Fibroblast of lung (primary cell): ENCODE data around the gene DLG2. TPM values are rescaled to one million over a fixed set of nuclear protein-coding genes. Genes with fewer than 3 reads are reported as not detected.

Source experiments
- DNase-seq, 2 donors: peaks; one replicate each; pipeline versions ENCODE4 v3.0.0 to v3.0.0-alpha.2; 2010; ENCODE audit warnings: low read depth in 2 of 2
- H2AFZ ChIP-seq: 2 replicates; pipeline ENCODE4 v1.5.1; 2012; ENCODE audit warnings: low read length, control low read depth, inconsistent platforms
- H3K27ac ChIP-seq: 2 replicates; pipeline ENCODE4 v1.5.1; 2011; ENCODE audit warnings: low read length, control low read depth; ENCODE audit not compliant: insufficient read depth
- H3K27me3 ChIP-seq: 2 replicates; pipeline ENCODE4 v1.5.1; 2011; ENCODE audit warnings: mild to moderate bottlenecking, low read length; ENCODE audit not compliant: control insufficient read depth, insufficient read depth
- H3K36me3 ChIP-seq: 2 replicates; pipeline ENCODE4 v1.5.1; 2011; ENCODE audit warnings: low read length; ENCODE audit not compliant: control insufficient read depth, insufficient read depth
- H3K4me1 ChIP-seq: 2 replicates; pipeline ENCODE4 v1.5.1; 2011; ENCODE audit warnings: low read length; ENCODE audit not compliant: control insufficient read depth, insufficient read depth; ENCODE audit errors: extremely low read depth
- H3K4me2 ChIP-seq: 2 replicates; pipeline ENCODE4 v1.5.1; 2011; ENCODE audit warnings: low read length, control low read depth; ENCODE audit not compliant: insufficient read depth; ENCODE audit errors: extremely low read depth
- H3K4me3 ChIP-seq, 4 experiments: fragments of 200-600 bp in 1 of 4; sonication (generic) in 1 of 4; replicated peaks in 1 of 4; 2 replicates each; pipeline ENCODE4 v1.5.1; 2011 to 2016; ENCODE audit warnings: low read length in 4 of 4, low read depth in 3 of 4, mild to moderate bottlenecking in 3 of 4, control low read depth in 2 of 4, inconsistent platforms in 1 of 4, mixed read lengths in 1 of 4; ENCODE audit not compliant: insufficient read depth in 1 of 4; ENCODE audit errors: control extremely low read depth in 1 of 4
- H3K79me2 ChIP-seq: 2 replicates; pipeline ENCODE4 v1.5.1; 2012; ENCODE audit warnings: mild to moderate bottlenecking, low read length, inconsistent platforms; ENCODE audit not compliant: control insufficient read depth, insufficient read depth
- H3K9ac ChIP-seq: 2 replicates; pipeline ENCODE4 v1.5.1; 2011; ENCODE audit warnings: mild to moderate bottlenecking, low read length, control low read depth; ENCODE audit not compliant: insufficient read depth
- H3K9me3 ChIP-seq: 2 replicates; pipeline ENCODE4 v1.5.1; 2012; ENCODE audit warnings: low read depth, low read length; ENCODE audit not compliant: control insufficient read depth, insufficient read depth
- H4K20me1 ChIP-seq: 2 replicates; pipeline ENCODE4 v1.5.1; 2011; ENCODE audit warnings: low read length; ENCODE audit not compliant: control insufficient read depth, insufficient read depth; ENCODE audit errors: extremely low read depth
- EZH2 ChIP-seq: IDR thresholded peaks from 2 replicates; pipeline ENCODE4 v1.5.1; 2012; ENCODE audit warnings: low read length, control low read depth, mild to moderate bottlenecking; ENCODE audit errors: missing control alignments
- polyA plus RNA-seq, 2 donors: library from polyadenylated mRNA; depleted of rRNA in 1 of 2; stranded (reverse) in 1 of 2; unstranded in 1 of 2; fragments of >200 nt; gene quantifications; 2 replicates each; pipeline ENCODE4 v1.2.1, GENCODE V29; 2011 to 2012; ENCODE audit warnings: missing spikeins in 1 of 2
- total RNA-seq: library from RNA; depleted of rRNA; stranded (reverse); fragments of >200 nt; gene quantifications from 2 replicates; pipeline ENCODE4 v1.2.1, GENCODE V29; 2014
- TF ChIP-seq, protein P1 (sequence below), 2 donors: IDR thresholded peaks in 1 of 2; conservative IDR thresholded peaks in 1 of 2; 1 replicate in 1 of 2; 2 replicates in 1 of 2; pipeline ENCODE4 v1.5.1; 2011 to 2012; ENCODE audit warnings: low read length in 2 of 2, control low read depth in 1 of 2, inconsistent platforms in 1 of 2, low read depth in 1 of 2, mild to moderate bottlenecking in 1 of 2

DLG2 gene
- total and polyA plus RNA-seq, 2 donors (not counting 1 experiment from before 2014, with no cell fraction given), result 0.77 to 2.3 TPM

DNA sequence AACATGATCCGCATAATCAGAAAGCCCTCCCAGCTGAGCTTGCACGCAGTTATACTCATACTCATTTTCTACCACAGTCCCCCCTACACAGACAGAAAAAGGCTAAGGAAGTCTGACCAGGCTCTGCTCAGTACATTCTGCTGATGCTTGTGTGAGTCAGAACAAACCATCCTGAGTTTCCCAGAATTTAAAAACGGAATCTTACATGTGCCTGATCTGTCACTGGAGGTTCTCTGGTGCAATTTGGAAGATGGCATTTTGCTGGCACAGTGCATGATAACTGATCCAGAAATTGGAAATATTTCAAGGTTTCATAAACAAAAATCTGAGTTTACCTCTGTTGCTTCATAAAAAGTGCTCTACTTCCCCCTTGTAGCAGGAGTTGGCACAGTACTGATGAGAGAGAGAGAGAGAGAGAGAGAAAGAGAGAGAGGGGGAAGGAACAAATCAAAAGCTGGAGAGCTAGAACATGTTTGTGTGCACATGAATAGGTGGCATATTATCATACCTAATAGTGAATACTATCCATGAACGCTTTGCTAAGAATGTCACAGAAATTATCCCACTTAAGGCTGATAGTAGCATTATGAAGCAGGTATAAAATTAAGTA, 1085.3 kb downstream of the DLG2 start:
- H3K9me3 ChIP-seq, result no peaks in the 10 kb centered on the region
- H3K27ac ChIP-seq, result no peak overlapping the region
- no peak overlapping the region for H3K9ac ChIP-seq
- no peak overlapping the region for H3K4me2 ChIP-seq
- no peaks in the 10 kb centered on the region for H3K79me2 ChIP-seq
- H3K4me1 ChIP-seq, result no peaks in the 10 kb centered on the region
- H2AFZ ChIP-seq, result no peak overlapping the region
- no peaks in the 10 kb centered on the region for H4K20me1 ChIP-seq
- peak in 1 of 2 donors; percentile 73 for DNase-seq
- H3K27me3 ChIP-seq, result no peaks in the 10 kb centered on the region
- TF ChIP-seq, protein P1, sequence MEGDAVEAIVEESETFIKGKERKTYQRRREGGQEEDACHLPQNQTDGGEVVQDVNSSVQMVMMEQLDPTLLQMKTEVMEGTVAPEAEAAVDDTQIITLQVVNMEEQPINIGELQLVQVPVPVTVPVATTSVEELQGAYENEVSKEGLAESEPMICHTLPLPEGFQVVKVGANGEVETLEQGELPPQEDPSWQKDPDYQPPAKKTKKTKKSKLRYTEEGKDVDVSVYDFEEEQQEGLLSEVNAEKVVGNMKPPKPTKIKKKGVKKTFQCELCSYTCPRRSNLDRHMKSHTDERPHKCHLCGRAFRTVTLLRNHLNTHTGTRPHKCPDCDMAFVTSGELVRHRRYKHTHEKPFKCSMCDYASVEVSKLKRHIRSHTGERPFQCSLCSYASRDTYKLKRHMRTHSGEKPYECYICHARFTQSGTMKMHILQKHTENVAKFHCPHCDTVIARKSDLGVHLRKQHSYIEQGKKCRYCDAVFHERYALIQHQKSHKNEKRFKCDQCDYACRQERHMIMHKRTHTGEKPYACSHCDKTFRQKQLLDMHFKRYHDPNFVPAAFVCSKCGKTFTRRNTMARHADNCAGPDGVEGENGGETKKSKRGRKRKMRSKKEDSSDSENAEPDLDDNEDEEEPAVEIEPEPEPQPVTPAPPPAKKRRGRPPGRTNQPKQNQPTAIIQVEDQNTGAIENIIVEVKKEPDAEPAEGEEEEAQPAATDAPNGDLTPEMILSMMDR (conservative IDR thresholded peaks at IDR 0.05 in 1 of 2, IDR thresholded peaks at IDR 0.05 in 1 of 2; ENCODE audit: low read depth in 1 of 2, low read length in 2 of 2), result no peak
- TF ChIP-seq EZH2, result no peak
- no peak overlapping the region for H3K4me3 ChIP-seq
- no peaks in the 10 kb centered on the region for H3K36me3 ChIP-seq

DNA sequence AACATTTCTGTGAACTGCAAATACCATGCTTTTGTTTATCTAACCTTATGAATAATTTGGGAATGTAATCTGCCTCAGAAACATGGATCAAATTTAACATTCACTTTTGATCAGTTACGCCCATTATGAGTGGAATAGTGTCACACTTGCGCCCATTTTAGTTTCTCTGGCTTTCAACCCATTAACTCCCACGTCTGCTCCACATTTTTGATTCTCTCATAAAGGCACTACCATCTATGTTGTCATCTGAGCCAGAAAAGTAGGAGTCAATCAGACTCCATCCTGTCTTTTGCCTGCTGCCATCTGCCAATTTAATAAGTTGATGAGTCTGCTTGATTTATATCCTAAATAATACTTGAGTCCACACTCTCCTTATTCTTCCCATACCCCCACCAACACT, 1090.7 kb downstream of the DLG2 start:
- DNase-seq, result no peak
- no peaks in the 10 kb centered on the region for H3K79me2 ChIP-seq
- H3K36me3 ChIP-seq, result no peaks in the 10 kb centered on the region
- no peak overlapping the region for H3K4me3 ChIP-seq
- no peak overlapping the region for H2AFZ ChIP-seq
- H3K27me3 ChIP-seq, result no peaks in the 10 kb centered on the region
- H3K9ac ChIP-seq, result no peak overlapping the region
- H3K27ac ChIP-seq, result no peak overlapping the region
- no peak overlapping the region for H3K4me2 ChIP-seq
- H3K9me3 ChIP-seq, result no peaks in the 10 kb centered on the region
- H3K4me1 ChIP-seq, result no peaks in the 10 kb centered on the region
- no peaks in the 10 kb centered on the region for H4K20me1 ChIP-seq
- no peak for TF ChIP-seq EZH2
- TF ChIP-seq, protein P1 (conservative IDR thresholded peaks at IDR 0.05 in 1 of 2, IDR thresholded peaks at IDR 0.05 in 1 of 2; ENCODE audit: low read depth in 1 of 2, low read length in 2 of 2), result no peak

DNA sequence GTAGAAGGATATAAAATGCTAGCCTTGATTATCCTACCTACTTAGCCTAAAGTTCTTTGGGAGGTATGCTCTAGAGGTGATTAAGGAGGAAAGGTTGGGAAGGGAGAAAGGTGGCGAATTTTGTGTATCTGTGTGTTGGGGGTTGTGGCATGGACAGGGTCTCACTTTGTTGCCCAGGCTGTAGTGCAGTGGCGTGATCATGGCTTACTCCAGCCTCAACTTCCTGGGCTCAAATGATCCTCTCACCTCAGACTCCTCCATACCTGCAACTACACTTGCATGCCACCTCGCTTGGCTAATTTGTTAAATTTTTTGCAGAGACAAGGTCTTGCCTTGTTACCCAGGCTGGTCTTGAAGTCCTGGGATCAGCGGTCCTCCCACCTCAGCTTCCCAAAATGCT, 1094.8 kb downstream of the DLG2 start:
- Histone ChIP-seq H3K4me3 (no peak overlapping the region), H3K4me2 (no peak overlapping the region), H3K79me2 (no peaks in the 10 kb centered on the region), H3K27ac (no peak overlapping the region), H3K36me3 (no peaks in the 10 kb centered on the region), H4K20me1 (no peaks in the 10 kb centered on the region), H3K9me3 (no peaks in the 10 kb centered on the region), H3K27me3 (no peaks in the 10 kb centered on the region), H3K4me1 (no peaks in the 10 kb centered on the region), H2AFZ (no peak overlapping the region), H3K9ac (no peak overlapping the region)
- no peak for DNase-seq
- no peak for TF ChIP-seq EZH2
- TF ChIP-seq, protein P1 (conservative IDR thresholded peaks at IDR 0.05 in 1 of 2, IDR thresholded peaks at IDR 0.05 in 1 of 2; ENCODE audit: low read depth in 1 of 2, low read length in 2 of 2), result no peak
